SK-N-SH (cell line): ENCODE measurements around the gene KCNN3. TPM values are rescaled to one million over a fixed set of nuclear protein-coding genes. Genes with fewer than 3 reads are reported as not detected.

Experiments
- CTCF ChIA-PET: fragments of 300-600, 350-600 bp; formaldehyde crosslinking; extraction: SDS; loops from one replicate; lab custom pipeline; 2021; lab: Yijun Ruan, JAX
- POLR2A ChIA-PET: fragments of 350-600 bp; sonication (Branson Sonifier 250); formaldehyde crosslinking; extraction: SDS; loops from one replicate; lab custom pipeline; 2020; ENCODE audit warnings: antibody characterized with exemption, inconsistent platforms; lab: Yijun Ruan, JAX
- DNase-seq: peaks from one replicate; pipeline ENCODE4 v3.0.0; 2012
- H2AFZ ChIP-seq: fragments of 200-600 bp; sonication (generic); 2 replicates; pipeline ENCODE4 v1.8.1; 2016; ENCODE audit warnings: antibody characterized with exemption, mild to moderate bottlenecking, low read depth
- H3F3A ChIP-seq: fragments of 200-600 bp; sonication (generic); replicated peaks from 2 replicates; pipeline ENCODE3; 2016; ENCODE audit warnings: antibody characterized with exemption, mild to moderate bottlenecking; ENCODE audit not compliant: insufficient read depth
- H3K27ac ChIP-seq, 2 experiments: fragments of 200-500 bp in 1 of 2; fragments of 200-600 bp in 1 of 2; sonication (Bioruptor generic) in 1 of 2; sonication (generic), shearing (Covaris generic) in 1 of 2; 2 replicates each; pipeline versions ENCODE4 v1.5.1 to v1.6.1; 2014 to 2016; ENCODE audit warnings: low read depth in 2 of 2, inconsistent platforms in 1 of 2, low read length in 1 of 2, mild to moderate bottlenecking in 1 of 2, mixed read lengths in 1 of 2
- H3K27me3 ChIP-seq: fragments of 200-600 bp; sonication (generic), shearing (Covaris generic); 2 replicates; pipeline ENCODE4 v1.6.1; 2016; ENCODE audit warnings: mixed run types; ENCODE audit not compliant: insufficient read depth
- H3K36me3 ChIP-seq, 2 experiments: fragments of 200-500 bp in 1 of 2; fragments of 200-600 bp in 1 of 2; sonication (Bioruptor generic) in 1 of 2; sonication (generic) in 1 of 2; replicated peaks in 1 of 2; 2 replicates each; pipeline versions ENCODE3 to v1.5.1; 2014 to 2016; ENCODE audit warnings: low read length in 1 of 2, mild to moderate bottlenecking in 1 of 2; ENCODE audit not compliant: insufficient read depth in 2 of 2, control insufficient read depth in 1 of 2
- H3K4me1 ChIP-seq, 2 experiments: fragments of 200-500 bp in 1 of 2; fragments of 200-600 bp in 1 of 2; sonication (Bioruptor generic) in 1 of 2; sonication (generic), shearing (Covaris generic) in 1 of 2; 2 replicates each; pipeline versions ENCODE4 v1.5.1 to v1.6.1; 2014 to 2016; ENCODE audit warnings: low read depth in 1 of 2, low read length in 1 of 2, mixed run types in 1 of 2; ENCODE audit not compliant: insufficient read depth in 2 of 2, control insufficient read depth in 1 of 2
- H3K4me2 ChIP-seq: fragments of 200-600 bp; sonication (generic), shearing (Covaris generic); 2 replicates; pipeline ENCODE4 v1.6.1; 2017; ENCODE audit warnings: mixed run types
- H3K4me3 ChIP-seq, 2 experiments: fragments of 200-500 bp in 1 of 2; fragments of 200-600 bp in 1 of 2; sonication (Bioruptor generic) in 1 of 2; sonication (generic), shearing (Covaris generic) in 1 of 2; 2 replicates each; pipeline versions ENCODE4 v1.5.1 to v1.8.1; 2014 to 2016; ENCODE audit warnings: low read depth in 2 of 2, inconsistent platforms in 1 of 2, low read length in 1 of 2, mild to moderate bottlenecking in 1 of 2, mixed read lengths in 1 of 2, moderate library complexity in 1 of 2
- H3K79me2 ChIP-seq: fragments of 200-600 bp; sonication (generic); 2 replicates; pipeline ENCODE4 v1.8.1; 2017; ENCODE audit warnings: mild to moderate bottlenecking; ENCODE audit not compliant: insufficient read depth
- H3K9ac ChIP-seq: fragments of 200-600 bp; sonication (generic); 2 replicates; pipeline ENCODE4 v1.6.1; 2017; ENCODE audit warnings: mixed run types
- H3K9me2 ChIP-seq: fragments of 200-600 bp; sonication (generic); 2 replicates; pipeline ENCODE4 v1.6.1; 2017; ENCODE audit warnings: mixed run types
- H3K9me3 ChIP-seq: fragments of 200-600 bp; sonication (generic); 2 replicates; pipeline ENCODE4 v1.6.1; 2017; ENCODE audit warnings: mixed run types, mild to moderate bottlenecking, moderate library complexity
- H4K20me1 ChIP-seq: fragments of 200-600 bp; sonication (generic); 2 replicates; pipeline ENCODE4 v1.6.1; 2017; ENCODE audit warnings: mild to moderate bottlenecking, mixed run types; ENCODE audit not compliant: insufficient read depth
- GATA2 ChIP-seq: sonication (generic); formaldehyde crosslinking; IDR thresholded peaks from 2 replicates; pipeline ENCODE4 v1.5.0; 2020; ENCODE audit warnings: mild to moderate bottlenecking, missing genetic modification reagents
- JUND ChIP-seq: IDR thresholded peaks from 2 replicates; pipeline ENCODE4 v1.4.0; 2012
- MEF2A ChIP-seq: IDR thresholded peaks from 2 replicates; pipeline ENCODE4 v1.4.0; 2012; ENCODE audit warnings: low read depth, borderline replicate concordance
- NRF1 ChIP-seq: IDR thresholded peaks from 2 replicates; pipeline ENCODE4 v1.6.1; 2012; ENCODE audit warnings: low read depth, mild to moderate bottlenecking, low read length
- RAD21 ChIP-seq: IDR thresholded peaks from 2 replicates; pipeline ENCODE4 v1.6.1; 2012; ENCODE audit warnings: mild to moderate bottlenecking, low read length
- RCOR1 ChIP-seq: fragments of 150-350 bp; IDR thresholded peaks from 2 replicates; pipeline ENCODE4 v1.6.1; 2017; ENCODE audit warnings: antibody characterized with exemption, low read length
- SIN3A ChIP-seq: IDR thresholded peaks from 2 replicates; pipeline ENCODE4 v1.6.1; 2012; ENCODE audit warnings: low read depth, mild to moderate bottlenecking, low read length, moderate library complexity, borderline replicate concordance
- SMC3 ChIP-seq: IDR thresholded peaks from 2 replicates; pipeline ENCODE4 v1.6.1; 2012; ENCODE audit warnings: low read depth, low read length, improper control_type of control experiment
- TCF12 ChIP-seq: IDR thresholded peaks from 2 replicates; pipeline ENCODE4 v1.4.0; 2012
- TEAD4 ChIP-seq: IDR thresholded peaks from 2 replicates; pipeline ENCODE4 v1.4.0; 2012; ENCODE audit warnings: mild to moderate bottlenecking, borderline replicate concordance; ENCODE audit not compliant: insufficient read depth
- YY1 ChIP-seq: IDR thresholded peaks from 2 replicates; pipeline ENCODE4 v1.4.0; 2012; ENCODE audit warnings: low read depth, mild to moderate bottlenecking
- WGBS: methylation state at CpG from one replicate; pipeline ENCODE4 v1.1.6; 2017; ENCODE audit warnings: low lambda C conversion rate; 5-methylcytosine and 5-hydroxymethylcytosine counted together
- polyA plus RNA-seq, 3 experiments: library from polyadenylated mRNA; depleted of rRNA; stranded (reverse); fragments of >200 nt; gene quantifications; 2 replicates each; pipeline ENCODE4 v1.2.3, GENCODE V29; 2012
- TF ChIP-seq, protein P1 (sequence below): fragments of 150-350 bp; IDR thresholded peaks from 2 replicates; pipeline ENCODE4 v1.6.1; 2017; ENCODE audit warnings: antibody characterized with exemption, low read length, low read depth, borderline replicate concordance
- TF ChIP-seq, protein P2 (sequence below): IDR thresholded peaks from 2 replicates; pipeline ENCODE4 v1.4.0; 2012; ENCODE audit warnings: low read depth, borderline replicate concordance
- TF ChIP-seq, protein P3 (sequence below): fragments of 150-350 bp; IDR thresholded peaks from 2 replicates; pipeline ENCODE4 v1.6.1; 2016; ENCODE audit warnings: mild to moderate bottlenecking, low read depth, low read length
- TF ChIP-seq, protein P4 (sequence below): IDR thresholded peaks from 2 replicates; pipeline ENCODE4 v1.4.0; 2012; ENCODE audit warnings: low read depth, borderline replicate concordance
- TF ChIP-seq, protein P5 (sequence below): fragments of 200-600 bp; sonication (generic); IDR thresholded peaks from 2 replicates; pipeline ENCODE4 v1.6.1; 2017; ENCODE audit warnings: antibody characterized with exemption, mild to moderate bottlenecking, moderate library complexity
- TF ChIP-seq, protein P6 (sequence below): IDR thresholded peaks from 2 replicates; pipeline ENCODE4 v1.6.1; 2012; ENCODE audit warnings: mild to moderate bottlenecking, low read depth, low read length, moderate library complexity
- TF ChIP-seq, protein P7 (sequence below): IDR thresholded peaks from 2 replicates; pipeline ENCODE4; 2012

The KCNN3 gene
- polyA plus RNA-seq, 1 of the 3 experiments (the other 2 are of a cell fraction), result 0.16 TPM

DNA sequence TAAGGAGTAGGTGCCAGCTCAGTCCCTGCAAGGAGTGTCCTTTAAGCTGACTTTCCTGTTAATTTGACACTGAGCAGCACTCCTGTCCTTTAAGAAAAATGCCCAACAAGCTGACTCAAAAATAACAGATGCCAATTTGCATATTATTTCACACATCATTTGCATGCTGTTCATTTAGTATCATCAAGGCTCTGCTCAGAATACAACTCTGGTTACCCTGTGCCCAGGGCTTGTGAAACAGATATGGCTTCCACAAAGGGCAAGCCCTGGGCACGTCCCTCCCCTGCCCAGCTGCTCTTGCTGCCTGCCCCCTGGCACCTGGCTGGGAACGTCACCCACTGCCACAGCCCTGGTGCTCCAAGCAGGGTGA lies 10.3 kb downstream of the KCNN3 start:
- ChIA-PET CTCF (interaction anchor here (0.6 to 6.2 kb wide), 9 partner anchors 8 to 253 kb away, joined by 3 to 58 read pairs (median 4); partner anchors contain the start of gene KCNN3), POLR2A (no interaction called here)
- Histone ChIP-seq H3K9me3 (no peaks in the 10 kb centered on the region), H3K27me3 (no peaks in the 10 kb centered on the region), H3K27ac (no peak overlapping the region), H3K79me2 (no peaks in the 10 kb centered on the region), H3F3A (no peaks in the 10 kb centered on the region), H3K9me2 (no peaks in the 10 kb centered on the region), H2AFZ (peak overlapping the region; percentile 19; the same call in 1 of the 2 replicates), H3K4me1 (peaks cover 0 to 26% of the 10 kb centered on the region in 2 experiments; a peak in 1 of 4 replicates), H3K36me3 (no peaks in the 10 kb centered on the region), H3K4me2 (no peak overlapping the region), H4K20me1 (no peaks in the 10 kb centered on the region), H3K9ac (no peak overlapping the region), H3K4me3 (no peak overlapping the region)
- no peak for DNase-seq
- WGBS, result 69% methylated on average over 2 of the region's 2 CpGs
- TF ChIP-seq YY1 (no peak), TCF12 (no peak), SIN3A (no peak), MEF2A (no peak), NRF1 (no peak), TEAD4 (no peak), SMC3 (no peak), RCOR1 (no peak), JUND (no peak), GATA2 (no peak), RAD21 (no peak)
- TF ChIP-seq, protein P1, sequence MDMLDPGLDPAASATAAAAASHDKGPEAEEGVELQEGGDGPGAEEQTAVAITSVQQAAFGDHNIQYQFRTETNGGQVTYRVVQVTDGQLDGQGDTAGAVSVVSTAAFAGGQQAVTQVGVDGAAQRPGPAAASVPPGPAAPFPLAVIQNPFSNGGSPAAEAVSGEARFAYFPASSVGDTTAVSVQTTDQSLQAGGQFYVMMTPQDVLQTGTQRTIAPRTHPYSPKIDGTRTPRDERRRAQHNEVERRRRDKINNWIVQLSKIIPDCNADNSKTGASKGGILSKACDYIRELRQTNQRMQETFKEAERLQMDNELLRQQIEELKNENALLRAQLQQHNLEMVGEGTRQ, result no peak
- TF ChIP-seq, protein P2, sequence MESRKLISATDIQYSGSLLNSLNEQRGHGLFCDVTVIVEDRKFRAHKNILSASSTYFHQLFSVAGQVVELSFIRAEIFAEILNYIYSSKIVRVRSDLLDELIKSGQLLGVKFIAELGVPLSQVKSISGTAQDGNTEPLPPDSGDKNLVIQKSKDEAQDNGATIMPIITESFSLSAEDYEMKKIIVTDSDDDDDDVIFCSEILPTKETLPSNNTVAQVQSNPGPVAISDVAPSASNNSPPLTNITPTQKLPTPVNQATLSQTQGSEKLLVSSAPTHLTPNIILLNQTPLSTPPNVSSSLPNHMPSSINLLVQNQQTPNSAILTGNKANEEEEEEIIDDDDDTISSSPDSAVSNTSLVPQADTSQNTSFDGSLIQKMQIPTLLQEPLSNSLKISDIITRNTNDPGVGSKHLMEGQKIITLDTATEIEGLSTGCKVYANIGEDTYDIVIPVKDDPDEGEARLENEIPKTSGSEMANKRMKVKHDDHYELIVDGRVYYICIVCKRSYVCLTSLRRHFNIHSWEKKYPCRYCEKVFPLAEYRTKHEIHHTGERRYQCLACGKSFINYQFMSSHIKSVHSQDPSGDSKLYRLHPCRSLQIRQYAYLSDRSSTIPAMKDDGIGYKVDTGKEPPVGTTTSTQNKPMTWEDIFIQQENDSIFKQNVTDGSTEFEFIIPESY, result no peak
- TF ChIP-seq, protein P3, sequence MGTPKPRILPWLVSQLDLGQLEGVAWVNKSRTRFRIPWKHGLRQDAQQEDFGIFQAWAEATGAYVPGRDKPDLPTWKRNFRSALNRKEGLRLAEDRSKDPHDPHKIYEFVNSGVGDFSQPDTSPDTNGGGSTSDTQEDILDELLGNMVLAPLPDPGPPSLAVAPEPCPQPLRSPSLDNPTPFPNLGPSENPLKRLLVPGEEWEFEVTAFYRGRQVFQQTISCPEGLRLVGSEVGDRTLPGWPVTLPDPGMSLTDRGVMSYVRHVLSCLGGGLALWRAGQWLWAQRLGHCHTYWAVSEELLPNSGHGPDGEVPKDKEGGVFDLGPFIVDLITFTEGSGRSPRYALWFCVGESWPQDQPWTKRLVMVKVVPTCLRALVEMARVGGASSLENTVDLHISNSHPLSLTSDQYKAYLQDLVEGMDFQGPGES, result no peak
- TF ChIP-seq, protein P4, sequence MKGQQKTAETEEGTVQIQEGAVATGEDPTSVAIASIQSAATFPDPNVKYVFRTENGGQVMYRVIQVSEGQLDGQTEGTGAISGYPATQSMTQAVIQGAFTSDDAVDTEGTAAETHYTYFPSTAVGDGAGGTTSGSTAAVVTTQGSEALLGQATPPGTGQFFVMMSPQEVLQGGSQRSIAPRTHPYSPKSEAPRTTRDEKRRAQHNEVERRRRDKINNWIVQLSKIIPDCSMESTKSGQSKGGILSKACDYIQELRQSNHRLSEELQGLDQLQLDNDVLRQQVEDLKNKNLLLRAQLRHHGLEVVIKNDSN, result no peak
- TF ChIP-seq, protein P5, sequence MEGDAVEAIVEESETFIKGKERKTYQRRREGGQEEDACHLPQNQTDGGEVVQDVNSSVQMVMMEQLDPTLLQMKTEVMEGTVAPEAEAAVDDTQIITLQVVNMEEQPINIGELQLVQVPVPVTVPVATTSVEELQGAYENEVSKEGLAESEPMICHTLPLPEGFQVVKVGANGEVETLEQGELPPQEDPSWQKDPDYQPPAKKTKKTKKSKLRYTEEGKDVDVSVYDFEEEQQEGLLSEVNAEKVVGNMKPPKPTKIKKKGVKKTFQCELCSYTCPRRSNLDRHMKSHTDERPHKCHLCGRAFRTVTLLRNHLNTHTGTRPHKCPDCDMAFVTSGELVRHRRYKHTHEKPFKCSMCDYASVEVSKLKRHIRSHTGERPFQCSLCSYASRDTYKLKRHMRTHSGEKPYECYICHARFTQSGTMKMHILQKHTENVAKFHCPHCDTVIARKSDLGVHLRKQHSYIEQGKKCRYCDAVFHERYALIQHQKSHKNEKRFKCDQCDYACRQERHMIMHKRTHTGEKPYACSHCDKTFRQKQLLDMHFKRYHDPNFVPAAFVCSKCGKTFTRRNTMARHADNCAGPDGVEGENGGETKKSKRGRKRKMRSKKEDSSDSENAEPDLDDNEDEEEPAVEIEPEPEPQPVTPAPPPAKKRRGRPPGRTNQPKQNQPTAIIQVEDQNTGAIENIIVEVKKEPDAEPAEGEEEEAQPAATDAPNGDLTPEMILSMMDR, result no peak
- TF ChIP-seq, protein P6, sequence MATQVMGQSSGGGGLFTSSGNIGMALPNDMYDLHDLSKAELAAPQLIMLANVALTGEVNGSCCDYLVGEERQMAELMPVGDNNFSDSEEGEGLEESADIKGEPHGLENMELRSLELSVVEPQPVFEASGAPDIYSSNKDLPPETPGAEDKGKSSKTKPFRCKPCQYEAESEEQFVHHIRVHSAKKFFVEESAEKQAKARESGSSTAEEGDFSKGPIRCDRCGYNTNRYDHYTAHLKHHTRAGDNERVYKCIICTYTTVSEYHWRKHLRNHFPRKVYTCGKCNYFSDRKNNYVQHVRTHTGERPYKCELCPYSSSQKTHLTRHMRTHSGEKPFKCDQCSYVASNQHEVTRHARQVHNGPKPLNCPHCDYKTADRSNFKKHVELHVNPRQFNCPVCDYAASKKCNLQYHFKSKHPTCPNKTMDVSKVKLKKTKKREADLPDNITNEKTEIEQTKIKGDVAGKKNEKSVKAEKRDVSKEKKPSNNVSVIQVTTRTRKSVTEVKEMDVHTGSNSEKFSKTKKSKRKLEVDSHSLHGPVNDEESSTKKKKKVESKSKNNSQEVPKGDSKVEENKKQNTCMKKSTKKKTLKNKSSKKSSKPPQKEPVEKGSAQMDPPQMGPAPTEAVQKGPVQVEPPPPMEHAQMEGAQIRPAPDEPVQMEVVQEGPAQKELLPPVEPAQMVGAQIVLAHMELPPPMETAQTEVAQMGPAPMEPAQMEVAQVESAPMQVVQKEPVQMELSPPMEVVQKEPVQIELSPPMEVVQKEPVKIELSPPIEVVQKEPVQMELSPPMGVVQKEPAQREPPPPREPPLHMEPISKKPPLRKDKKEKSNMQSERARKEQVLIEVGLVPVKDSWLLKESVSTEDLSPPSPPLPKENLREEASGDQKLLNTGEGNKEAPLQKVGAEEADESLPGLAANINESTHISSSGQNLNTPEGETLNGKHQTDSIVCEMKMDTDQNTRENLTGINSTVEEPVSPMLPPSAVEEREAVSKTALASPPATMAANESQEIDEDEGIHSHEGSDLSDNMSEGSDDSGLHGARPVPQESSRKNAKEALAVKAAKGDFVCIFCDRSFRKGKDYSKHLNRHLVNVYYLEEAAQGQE, result no peak
- TF ChIP-seq, protein P7, sequence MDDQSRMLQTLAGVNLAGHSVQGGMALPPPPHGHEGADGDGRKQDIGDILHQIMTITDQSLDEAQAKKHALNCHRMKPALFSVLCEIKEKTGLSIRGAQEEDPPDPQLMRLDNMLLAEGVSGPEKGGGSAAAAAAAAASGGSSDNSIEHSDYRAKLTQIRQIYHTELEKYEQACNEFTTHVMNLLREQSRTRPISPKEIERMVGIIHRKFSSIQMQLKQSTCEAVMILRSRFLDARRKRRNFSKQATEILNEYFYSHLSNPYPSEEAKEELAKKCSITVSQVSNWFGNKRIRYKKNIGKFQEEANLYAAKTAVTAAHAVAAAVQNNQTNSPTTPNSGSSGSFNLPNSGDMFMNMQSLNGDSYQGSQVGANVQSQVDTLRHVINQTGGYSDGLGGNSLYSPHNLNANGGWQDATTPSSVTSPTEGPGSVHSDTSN, result no peak
- TF ChIP-seq, all 33 proteins: peak for 0
